Type B pancreatic cell (in vitro differentiated cells): ENCODE data around the gene DYRK2. TPM values are rescaled to one million over a fixed set of nuclear protein-coding genes. Genes with fewer than 3 reads are reported as not detected.

ENCODE experiments used
- DNase-seq: peaks from one replicate; pipeline ENCODE4 v3.0.0; 2021; ENCODE audit warnings: mixed read lengths; ENCODE audit not compliant: unreplicated experiment; ENCODE audit errors: extremely low spot score
- H3K27ac Mint-ChIP-seq: 2 replicates; pipeline ENCODE4 v1.8.0; 2021; ENCODE audit warnings: mild to moderate bottlenecking, mixed read lengths
- H3K27me3 Mint-ChIP-seq: 2 replicates; pipeline ENCODE4 v1.8.0; 2021; ENCODE audit warnings: mixed read lengths
- H3K36me3 Mint-ChIP-seq: 2 replicates; pipeline ENCODE4 v1.8.0; 2021; ENCODE audit warnings: mixed read lengths
- H3K4me1 Mint-ChIP-seq: one replicate; pipeline ENCODE4 v1.8.0; 2021; ENCODE audit warnings: mixed read lengths; ENCODE audit not compliant: unreplicated experiment
- H3K4me3 Mint-ChIP-seq: 2 replicates; pipeline ENCODE4 v1.8.0; 2021; ENCODE audit warnings: mild to moderate bottlenecking, mixed read lengths
- H3K9me3 Mint-ChIP-seq: 2 replicates; pipeline ENCODE4 v1.8.0; 2021; ENCODE audit warnings: mixed read lengths
- total RNA-seq: library from RNA; stranded (reverse); gene quantifications from 2 replicates; pipeline ENCODE4 v1.2.1, GENCODE V29; 2021; ENCODE audit warnings: low replicate concordance
- TF ChIP-seq, protein P1 (sequence below): fragments of 200-600 bp; sonication (generic); conservative IDR thresholded peaks from 2 replicates; pipeline ENCODE4 v1.5.0; 2021; ENCODE audit warnings: antibody characterized with exemption, mild to moderate bottlenecking

Gene DYRK2
- total RNA-seq, 1 donor from 2014 or later, result 78.3 TPM

DNA sequence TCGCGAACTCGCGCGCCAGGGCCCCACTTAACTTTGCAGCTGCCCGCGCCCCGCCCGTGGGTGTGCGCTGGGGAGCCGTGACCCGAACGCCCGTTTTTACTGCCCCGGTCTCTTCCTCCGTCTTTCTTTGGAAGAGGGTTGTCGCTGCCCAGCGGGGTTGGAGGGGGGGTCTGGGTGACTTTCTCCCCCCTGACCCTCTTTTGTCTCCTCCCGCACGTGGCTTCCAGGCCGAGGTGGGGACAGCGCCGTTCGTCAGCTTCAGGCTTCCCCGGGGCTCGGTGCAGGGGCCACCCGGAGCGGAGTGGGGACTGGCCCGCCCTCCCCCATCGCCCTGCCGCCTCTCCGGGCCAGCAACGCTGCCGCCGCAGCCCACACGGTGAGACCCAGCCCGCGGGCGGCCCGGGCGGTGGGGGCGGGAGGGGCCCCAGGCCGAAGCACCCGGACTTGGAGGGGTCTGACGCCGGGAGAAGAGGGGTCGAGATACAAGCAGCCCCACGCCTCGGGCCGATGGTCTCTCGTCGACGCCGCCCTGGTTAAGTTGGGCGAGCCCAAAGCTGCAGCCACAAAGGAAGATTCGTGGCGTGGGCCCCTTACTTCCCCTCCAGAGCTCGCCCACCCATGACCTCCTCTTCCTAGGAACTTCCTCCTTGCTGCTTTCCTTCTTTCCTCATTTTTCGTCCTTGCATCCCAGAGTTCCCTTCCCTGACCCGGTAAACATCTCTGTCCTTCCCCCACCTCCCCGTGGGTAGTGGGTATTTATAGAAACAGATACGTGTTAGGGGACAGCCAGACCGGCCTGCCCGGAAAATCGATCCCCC lies 1.2 kb downstream of the DYRK2 start:
- TF ChIP-seq, protein P1, sequence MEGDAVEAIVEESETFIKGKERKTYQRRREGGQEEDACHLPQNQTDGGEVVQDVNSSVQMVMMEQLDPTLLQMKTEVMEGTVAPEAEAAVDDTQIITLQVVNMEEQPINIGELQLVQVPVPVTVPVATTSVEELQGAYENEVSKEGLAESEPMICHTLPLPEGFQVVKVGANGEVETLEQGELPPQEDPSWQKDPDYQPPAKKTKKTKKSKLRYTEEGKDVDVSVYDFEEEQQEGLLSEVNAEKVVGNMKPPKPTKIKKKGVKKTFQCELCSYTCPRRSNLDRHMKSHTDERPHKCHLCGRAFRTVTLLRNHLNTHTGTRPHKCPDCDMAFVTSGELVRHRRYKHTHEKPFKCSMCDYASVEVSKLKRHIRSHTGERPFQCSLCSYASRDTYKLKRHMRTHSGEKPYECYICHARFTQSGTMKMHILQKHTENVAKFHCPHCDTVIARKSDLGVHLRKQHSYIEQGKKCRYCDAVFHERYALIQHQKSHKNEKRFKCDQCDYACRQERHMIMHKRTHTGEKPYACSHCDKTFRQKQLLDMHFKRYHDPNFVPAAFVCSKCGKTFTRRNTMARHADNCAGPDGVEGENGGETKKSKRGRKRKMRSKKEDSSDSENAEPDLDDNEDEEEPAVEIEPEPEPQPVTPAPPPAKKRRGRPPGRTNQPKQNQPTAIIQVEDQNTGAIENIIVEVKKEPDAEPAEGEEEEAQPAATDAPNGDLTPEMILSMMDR, result no peak
- Mint-ChIP-seq H3K36me3 (peaks cover 35% of the 10 kb centered on the region), H3K27me3 (no peaks in the 10 kb centered on the region), H3K4me3 (peak overlapping the region; percentile 94), H3K4me1 (peaks cover 45% of the 10 kb centered on the region), H3K27ac (peak overlapping the region; percentile 89), H3K9me3 (no peaks in the 10 kb centered on the region)
- peak; percentile 72 for DNase-seq

DNA sequence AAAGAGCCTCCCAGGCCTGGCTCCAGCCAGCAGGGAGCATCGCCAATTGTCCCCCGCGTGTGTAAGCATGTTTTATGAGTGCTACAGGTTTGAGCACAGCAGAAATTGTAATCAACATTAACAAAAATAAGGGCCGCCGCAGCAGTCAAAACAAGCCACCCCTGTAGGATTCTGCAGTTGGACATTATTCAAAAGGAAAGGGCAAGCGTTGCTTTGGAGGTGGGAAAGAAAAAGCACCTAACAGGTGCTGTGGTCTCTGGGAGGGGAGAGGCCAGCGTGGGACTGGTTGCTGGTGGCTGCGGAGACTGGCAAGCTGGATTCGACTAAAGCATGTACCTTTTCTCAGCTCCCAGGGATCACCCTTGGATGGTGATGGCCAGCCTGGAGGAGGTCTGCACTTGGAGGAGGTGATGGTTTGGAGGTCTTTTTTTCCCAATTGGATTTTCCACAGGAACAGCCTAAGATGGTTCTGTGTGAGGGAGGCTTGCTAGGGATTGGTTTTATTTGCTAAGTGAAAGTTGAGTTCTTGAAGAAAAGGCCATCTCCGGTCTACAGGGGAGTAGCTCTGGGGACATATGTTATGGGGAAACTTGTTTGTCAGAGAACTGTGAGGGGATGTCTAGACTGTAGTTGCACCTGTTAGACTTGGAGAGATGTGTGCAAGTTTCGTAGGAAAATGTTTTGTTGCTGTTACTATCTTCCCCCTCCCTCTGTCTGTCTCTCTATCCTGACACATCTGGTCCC lies 2.0 kb downstream of the DYRK2 start:
- peak overlapping the region; percentile 94 for H3K4me3 Mint-ChIP-seq
- no peaks in the 10 kb centered on the region for H3K27me3 Mint-ChIP-seq
- peaks cover 43% of the 10 kb centered on the region for H3K36me3 Mint-ChIP-seq
- no peak for DNase-seq
- H3K9me3 Mint-ChIP-seq, result peaks cover 3% of the 10 kb centered on the region
- peak overlapping the region; percentile 89 for H3K27ac Mint-ChIP-seq
- H3K4me1 Mint-ChIP-seq, result peaks cover 53% of the 10 kb centered on the region
- TF ChIP-seq, protein P1, result no peak

DNA sequence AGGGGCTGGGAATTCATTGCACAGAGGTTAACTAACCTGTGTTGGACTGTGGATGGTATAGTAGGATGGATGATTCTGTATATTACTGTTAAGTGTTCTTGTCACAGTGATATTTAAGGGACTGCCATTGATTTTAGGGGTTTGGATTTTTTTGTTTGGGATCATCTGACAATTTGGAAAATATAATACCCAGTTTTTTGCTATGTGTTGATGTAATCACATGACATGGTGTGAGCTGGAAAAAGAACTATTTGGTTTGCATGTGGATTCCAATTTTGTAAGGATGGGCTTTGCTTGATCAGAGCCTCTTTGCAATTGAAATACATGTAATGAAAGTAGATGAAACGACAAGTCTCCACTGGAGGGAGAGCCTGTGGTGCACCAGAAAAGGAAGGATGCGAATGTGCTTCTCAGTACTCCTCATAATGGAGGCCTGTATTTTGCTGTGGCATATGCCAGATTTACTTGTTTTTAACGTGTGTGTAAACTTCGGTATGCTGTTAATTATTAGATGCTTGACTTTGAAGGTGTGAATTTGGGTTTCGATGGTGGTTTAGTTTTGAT lies 2.7 kb downstream of the DYRK2 start:
- peaks cover 5% of the 10 kb centered on the region for H3K9me3 Mint-ChIP-seq
- peak overlapping the region; percentile 94 for H3K4me3 Mint-ChIP-seq
- H3K27ac Mint-ChIP-seq, result peak overlapping the region; percentile 89
- DNase-seq, result no peak
- peaks cover 58% of the 10 kb centered on the region for H3K4me1 Mint-ChIP-seq
- TF ChIP-seq, protein P1, result peak; percentile 53
- H3K36me3 Mint-ChIP-seq, result peaks cover 47% of the 10 kb centered on the region
- H3K27me3 Mint-ChIP-seq, result no peaks in the 10 kb centered on the region

DNA sequence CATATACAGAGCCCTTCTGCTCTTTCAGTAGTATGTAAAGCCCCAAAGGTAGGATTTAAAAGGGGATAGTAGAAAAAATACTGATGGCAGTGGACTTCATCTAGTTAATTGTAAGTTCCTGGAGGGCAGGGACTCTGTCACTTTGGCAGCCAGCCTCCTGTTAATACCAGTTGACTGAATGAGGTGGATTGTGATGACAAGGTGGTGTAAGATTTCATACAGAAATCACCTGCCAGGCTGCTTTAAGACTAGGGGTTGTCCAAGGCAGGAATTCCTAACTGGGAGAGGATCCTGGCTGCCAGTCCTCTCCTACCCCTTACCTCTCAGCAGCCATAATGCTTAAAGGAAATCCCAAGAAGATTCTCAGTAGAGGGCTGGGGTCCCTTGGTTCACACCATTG lies 7.3 kb downstream of the DYRK2 start:
- TF ChIP-seq, protein P1, result no peak
- Mint-ChIP-seq H3K9me3 (peaks cover 5% of the 10 kb centered on the region), H3K4me3 (no peak overlapping the region), H3K4me1 (peaks cover 70% of the 10 kb centered on the region), H3K36me3 (peaks cover 67% of the 10 kb centered on the region), H3K27me3 (no peaks in the 10 kb centered on the region), H3K27ac (no peak overlapping the region)
- DNase-seq, result no peak

DNA sequence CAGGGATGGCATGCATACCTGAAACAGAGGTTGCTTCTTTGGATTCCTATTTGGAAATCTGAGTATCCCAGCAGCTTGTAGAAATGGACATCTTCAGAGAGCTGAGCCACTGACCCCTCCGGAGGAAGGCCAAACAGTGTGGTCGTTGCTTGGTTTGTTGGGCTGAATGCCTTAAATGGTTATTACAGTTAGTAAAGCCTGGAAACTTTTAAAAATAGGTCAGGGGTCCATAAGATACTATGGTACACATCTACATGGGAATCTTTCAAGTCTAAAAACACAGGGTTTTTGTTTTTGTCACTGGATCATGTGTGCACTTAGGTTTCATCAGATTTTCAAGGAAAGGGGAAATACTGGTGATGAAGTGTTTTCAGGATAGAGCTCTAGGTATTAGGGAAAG lies 7.7 kb downstream of the DYRK2 start:
- TF ChIP-seq, protein P1, result no peak
- peaks cover 5% of the 10 kb centered on the region for H3K9me3 Mint-ChIP-seq
- no peak for DNase-seq
- peak overlapping the region; percentile 43 for H3K27ac Mint-ChIP-seq
- H3K27me3 Mint-ChIP-seq, result no peaks in the 10 kb centered on the region
- H3K4me1 Mint-ChIP-seq, result peaks cover 70% of the 10 kb centered on the region
- peaks cover 64% of the 10 kb centered on the region for H3K36me3 Mint-ChIP-seq
- peak overlapping the region; percentile 10 for H3K4me3 Mint-ChIP-seq
